GM18499 (cell line): Measurements from ENCODE around the gene H6PD.
A peak's percentile ranks its signal among the peaks of the same experiment; 100 is the strongest.

ENCODE experiments used
- ATAC-seq: cut with Tn5 transposase; IDR thresholded peaks from one replicate; pipeline ENCODE4 v1.9.1; 2021; ENCODE audit warnings: moderate number of reproducible peaks; ENCODE audit not compliant: insufficient read depth, unreplicated experiment

Gene H6PD, protein sequence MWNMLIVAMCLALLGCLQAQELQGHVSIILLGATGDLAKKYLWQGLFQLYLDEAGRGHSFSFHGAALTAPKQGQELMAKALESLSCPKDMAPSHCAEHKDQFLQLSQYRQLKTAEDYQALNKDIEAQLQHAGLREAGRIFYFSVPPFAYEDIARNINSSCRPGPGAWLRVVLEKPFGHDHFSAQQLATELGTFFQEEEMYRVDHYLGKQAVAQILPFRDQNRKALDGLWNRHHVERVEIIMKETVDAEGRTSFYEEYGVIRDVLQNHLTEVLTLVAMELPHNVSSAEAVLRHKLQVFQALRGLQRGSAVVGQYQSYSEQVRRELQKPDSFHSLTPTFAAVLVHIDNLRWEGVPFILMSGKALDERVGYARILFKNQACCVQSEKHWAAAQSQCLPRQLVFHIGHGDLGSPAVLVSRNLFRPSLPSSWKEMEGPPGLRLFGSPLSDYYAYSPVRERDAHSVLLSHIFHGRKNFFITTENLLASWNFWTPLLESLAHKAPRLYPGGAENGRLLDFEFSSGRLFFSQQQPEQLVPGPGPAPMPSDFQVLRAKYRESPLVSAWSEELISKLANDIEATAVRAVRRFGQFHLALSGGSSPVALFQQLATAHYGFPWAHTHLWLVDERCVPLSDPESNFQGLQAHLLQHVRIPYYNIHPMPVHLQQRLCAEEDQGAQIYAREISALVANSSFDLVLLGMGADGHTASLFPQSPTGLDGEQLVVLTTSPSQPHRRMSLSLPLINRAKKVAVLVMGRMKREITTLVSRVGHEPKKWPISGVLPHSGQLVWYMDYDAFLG

DNA sequence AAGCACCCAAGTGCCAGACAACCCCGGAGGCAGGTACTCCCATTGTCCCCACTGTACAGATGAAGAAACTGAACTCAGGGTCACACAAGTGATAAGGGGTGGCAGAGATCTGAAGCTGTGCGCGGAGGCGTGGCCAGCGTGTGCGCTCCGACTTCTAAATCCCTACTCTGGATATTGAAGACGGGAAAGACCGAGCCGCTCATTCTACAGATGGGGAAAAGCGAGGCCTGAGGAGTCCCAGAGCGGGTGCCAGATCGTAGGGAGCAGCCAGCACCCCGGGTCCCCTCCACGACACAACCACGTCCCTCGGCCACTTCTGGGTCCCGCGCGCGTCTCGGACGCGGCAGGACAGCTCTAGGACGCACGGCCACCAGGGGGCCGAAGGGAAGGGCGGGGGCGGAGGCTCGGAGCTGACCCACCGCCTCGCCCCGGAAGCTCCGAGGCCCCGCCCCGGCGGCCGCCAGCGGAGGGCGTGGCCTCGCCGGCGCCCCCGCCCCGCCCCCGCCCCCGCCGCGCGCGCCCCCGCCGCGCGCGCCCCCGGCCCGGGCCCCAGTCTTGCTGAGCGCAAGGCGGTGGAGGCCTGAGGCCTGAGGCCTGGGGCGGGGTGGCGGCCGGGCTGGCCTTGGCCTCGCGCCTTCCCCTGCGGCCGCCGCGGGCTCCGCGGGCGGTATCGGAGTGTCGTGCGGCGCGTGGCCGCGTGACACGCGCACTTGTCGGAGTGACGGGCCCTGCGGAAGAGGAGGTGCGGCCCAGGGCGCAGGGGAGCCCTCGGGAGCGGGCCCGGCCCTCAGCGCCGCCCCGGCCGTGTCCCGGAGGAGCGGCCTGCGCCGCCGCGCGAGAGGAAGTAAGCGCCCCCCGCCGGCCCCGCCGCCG, at the start of gene H6PD:
H6PD (plus strand) TSS at position 552 of the 873 bp plus-strand sequence. CDS start 10,161 bp downstream, outside the sequence.
- peak; percentile 57 for ATAC-seq

DNA sequence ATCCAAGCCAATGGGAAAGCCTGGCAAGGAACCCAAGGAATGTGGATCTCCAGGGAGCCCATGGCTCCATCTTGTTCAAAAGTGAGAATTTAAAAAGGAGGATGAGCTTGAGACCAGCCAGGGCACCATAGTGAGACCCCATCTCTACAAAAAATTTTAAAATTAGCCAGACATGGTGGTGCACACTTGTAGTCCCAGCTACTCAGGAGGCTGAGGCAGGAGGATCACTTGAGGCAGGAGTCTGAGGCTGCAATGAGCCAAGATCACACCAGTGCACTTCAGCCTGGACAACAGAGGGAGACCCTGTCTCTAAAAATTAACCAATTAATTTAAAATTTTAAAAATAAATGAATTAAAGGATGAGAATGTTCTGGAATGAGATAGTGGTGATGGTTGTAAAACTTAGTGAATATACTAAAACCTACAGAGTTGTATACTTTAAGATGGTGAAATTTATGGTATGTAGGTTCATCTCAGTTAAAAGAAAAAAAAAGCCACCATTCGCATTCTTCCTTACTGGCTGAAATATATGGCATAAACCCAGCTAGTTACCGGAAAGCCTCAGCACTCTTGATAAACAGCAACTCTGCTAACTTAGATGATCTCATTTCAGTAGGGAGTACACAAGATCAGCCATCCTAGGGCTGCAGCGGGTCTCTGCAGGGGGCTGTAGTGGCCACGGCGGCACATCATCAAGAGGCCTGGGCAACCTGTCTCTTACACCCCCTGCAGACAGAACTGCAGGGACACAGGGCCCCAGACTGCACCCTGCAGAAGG, 48.3 kb upstream of the H6PD start:
- ATAC-seq = no peak

DNA sequence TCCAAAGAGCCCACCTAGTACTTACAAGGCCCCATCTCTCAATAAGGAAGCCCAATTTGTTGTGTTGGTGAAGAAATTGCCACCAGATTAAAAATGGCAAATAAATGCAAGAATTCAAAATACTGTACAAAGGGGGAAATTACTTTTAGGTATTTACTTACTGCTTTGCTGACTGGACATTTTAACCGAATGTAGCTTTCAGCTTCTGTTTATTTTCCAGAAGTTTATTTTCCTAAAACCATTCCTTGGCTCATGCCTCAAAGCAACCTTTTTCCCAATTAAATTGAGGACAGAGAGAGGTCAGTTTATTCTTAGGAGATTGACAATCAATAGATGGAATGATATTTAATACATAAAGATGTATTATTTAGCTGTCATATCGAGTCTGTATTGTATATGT, 47.6 kb upstream of the H6PD start:
- no peak for ATAC-seq

DNA sequence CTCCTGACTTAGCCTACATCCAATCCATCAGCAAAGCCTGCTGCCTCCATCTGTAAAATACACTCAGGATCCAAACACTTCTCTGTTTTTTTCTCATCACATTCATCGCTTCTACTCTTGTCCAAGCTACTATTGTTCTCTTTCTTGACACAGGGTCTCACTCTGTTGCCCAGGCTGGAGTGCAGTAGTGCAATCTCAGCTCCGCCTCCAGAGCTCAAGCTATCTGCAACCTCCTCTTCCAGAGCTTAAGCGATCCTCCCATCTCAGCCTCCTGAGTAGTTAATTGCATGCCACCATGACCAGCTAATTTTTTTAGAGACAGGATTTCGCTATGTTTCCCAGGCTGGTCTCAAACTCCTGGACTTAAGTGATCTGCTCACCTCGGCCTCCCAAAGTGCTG, 44.3 kb upstream of the H6PD start:
- ATAC-seq = no peak

DNA sequence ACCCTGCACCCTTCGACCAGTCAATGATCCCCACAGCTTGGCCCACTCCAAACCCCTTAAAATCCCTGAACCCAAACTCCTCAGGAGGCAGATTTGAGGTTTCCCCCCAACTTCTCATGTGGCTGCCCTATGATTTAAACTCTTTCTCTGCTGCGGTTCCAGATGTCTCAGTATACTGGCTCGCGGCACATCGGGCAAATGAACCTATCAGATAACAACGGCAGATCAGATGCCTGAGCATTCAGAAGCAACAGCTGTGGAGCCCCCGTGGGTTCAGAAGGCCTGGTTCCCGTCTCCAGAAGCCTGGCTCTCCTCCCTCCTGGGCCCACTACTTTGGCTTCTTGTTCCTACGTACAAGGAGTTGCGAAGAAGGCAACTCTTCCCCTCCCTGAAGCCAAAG, 43.3 kb upstream of the H6PD start:
- ATAC-seq = no peak

DNA sequence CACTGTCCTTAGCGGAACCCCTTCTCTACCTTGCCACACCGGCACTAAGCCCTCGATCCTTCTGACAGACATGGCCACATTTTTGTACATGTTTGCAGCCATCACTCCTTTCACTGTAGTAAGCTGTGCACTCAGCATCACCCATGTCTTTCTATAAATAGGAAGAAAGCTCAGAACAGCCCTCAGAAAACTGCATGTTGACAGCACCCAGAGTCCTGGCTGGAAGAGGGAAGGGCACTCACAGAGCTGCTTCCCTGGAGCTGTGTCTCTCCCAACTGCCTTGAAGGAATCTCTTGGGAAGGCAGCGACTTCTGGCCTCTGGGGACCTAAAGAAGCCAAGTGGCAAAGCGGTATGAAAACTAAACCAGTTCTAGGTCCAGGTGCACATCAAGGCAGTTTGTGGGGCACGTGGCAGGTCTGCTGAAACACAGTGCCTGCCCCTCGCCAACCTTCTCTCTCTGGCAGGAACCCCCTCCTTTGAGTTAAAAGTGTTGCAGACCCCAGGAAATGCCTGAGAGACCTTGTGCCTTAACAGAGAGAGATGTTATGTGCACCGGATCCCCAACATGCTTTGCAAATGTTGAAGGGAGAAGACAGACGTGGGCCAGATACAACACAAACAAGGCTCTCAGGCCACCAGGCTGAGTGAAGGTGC, 41.9 kb upstream of the H6PD start:
- no peak for ATAC-seq

DNA sequence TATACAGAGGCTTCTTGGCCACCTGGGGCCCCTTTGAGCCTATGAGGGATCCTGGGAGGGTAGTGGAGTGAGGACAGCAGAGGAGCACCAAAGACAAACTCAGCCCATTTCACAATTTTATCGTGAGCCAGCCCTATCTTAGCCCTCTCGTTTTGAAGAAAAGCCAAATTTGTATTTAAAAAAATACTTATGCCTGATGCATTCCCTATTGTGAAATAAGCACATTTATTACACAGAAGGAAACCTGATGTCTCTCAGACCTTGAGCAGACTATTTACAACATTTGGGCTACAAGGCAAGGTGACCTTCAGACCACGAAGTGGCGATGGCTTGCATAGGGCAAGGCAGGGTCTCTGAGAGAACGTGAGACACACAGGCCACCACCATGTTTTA, 41.3 kb upstream of the H6PD start:
- ATAC-seq = no peak

DNA sequence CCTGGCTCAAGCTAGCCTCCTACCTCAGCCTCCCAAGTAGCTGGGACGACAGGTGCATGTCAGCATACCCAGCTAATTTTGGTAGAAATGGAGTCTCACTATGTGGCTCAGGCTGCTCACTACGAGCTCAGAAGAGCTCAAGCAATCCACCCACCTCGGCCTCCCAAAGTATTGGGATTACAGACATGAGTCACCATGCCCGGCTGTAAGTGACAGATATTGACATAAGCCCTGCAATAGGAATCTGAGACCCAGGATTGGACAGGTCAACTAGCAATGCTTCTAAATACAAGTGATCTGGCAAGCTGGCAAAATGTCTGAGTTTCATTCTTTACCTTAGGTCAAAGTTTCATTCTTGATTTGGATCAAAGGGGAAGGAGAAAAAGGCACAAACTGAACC, 40.5 kb upstream of the H6PD start:
- ATAC-seq = no peak

DNA sequence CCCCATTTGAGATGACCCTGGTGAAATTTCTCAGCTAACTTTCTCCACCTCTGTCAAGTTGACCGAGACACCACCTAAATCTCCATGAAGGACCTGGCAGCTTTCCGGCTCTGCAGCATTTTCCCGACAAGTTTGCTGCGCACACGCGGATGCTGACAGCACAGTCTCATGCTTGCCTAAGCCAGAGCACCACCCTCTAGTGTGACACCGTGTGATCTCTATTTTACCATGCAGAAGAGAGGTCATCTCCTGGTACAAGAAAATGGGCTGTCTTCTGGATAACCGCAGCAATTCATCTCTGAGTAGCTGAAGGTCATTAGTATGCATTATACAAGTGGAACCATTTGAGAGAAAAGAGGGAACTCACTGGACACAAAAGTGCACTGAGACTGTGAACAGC, 38.9 kb upstream of the H6PD start:
- no peak for ATAC-seq

DNA sequence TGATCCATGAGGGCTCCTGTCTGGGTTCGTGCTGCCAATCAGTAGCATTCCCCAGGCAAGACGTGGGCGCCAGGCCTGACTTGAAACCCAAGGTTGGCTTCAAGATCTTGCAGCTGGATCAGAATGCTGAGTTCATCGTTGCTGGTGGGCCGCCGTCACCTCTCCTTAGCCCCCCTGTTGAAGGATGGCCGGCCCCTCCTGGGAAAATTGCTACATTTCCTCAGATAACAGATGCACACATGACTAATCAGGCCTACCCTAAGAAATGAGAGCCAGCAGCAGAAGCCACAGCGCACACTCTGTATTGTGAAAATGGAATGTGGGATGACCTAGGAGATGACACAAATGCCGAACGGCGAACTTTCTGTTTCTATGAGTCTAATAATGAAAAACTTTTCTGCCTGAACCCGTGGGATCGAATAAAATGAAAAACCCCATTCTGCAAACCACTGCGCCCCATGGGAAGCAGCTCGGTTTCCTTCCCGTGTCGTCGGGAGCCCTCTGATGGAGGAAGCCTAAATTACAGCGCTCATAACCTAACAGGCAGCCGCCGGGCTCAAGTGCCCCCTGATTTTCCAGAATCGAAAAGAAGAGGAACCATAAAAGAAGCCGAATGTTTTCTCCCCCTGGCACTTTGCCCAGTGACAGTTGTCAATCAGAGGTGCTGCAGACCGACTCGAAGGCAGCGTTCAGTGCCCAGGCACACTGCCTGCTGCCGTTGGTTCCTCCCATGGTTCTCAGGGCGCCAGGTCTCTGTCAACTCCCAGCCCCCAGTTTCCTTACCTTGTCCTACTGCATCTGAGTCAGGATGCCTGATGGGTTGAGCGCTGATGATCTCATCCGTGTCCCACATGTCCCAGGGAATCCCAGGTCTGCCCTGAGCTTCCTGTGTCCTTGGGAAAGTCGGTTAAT, 38.2 kb upstream of the H6PD start:
- ATAC-seq = no peak

DNA sequence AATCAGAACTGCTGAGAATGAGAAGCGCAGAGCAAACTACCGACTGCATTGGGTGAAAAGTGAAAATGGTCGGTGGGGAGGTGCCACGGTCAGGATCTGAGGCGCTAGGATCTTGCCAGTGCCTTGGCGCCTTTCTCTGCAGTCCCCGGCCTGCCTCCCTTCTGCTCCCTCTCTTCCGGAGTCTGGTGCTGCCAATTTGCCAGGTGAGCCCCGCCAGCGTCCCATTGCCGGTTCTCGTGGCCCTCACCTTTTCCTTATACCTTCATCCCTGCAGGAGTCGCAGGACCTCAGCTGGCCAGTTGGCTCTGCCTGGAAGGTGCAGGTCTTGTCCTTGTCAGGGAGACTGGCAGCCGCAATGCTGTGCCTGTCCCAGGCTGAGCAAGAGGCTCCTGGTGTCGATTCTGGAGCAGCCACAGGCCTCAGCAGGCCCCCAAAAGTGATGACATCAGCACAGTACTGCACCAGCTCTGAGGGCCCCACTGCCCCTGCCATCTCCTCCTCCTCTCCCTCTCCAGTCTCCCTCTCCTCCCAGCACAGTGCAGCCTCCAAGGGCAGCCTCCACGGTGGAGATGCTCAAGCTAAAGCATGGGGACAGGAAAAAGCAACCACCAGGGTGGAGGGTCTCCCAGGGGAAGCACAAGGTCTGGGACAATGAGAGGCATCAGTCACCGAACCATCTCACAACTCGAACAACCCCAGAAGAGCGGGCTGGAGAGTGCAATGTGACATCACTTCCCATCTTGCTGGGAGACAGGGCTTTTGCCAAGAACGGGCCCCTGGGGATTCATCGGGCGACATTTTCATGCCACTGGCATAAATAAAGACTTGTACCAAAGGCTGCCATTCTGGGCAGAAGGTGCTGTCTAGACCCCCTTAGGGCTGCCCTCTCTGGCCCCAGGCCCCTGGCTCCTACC, 37.1 kb upstream of the H6PD start:
- no peak for ATAC-seq

DNA sequence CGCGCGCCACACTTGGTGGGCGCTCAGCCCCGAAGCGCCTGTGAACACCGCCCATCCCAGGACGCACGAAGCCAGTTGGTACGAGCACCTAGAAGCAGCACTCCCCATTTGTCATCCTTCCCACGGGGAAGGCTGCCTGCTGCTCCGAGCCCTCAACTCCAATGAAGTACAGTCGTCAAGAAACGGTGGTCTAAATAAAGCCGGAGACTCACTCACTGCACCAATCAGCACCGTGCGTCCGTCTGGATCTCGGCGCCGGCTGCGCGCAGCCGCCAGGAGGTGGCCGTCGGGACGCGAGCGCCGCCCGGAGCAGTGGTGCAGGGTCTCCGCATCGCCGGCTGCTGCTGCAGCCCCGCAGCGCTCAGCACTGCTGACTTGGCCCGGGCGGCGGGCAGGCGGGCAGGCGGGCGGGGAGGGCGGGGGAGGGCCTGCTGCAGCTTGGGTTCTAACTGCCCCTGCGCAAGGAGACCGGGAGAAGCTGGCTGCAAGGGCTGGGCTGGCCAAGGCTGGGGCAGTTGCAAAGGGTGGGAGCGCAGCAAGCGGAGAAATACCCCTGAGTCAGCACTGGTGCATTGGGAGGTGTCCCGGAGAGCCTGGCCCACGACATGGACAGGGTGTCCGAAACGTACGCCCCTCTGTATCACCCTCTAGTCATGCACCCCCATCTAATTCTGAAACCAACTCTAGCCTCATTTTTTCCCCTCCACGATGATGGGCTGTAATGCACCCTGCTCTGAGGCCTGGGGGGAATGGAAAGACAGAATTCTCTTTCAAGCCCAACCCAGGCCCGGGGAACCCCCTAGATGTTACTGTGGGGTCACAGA, 35.8 kb upstream of the H6PD start:
- ATAC-seq = no peak

DNA sequence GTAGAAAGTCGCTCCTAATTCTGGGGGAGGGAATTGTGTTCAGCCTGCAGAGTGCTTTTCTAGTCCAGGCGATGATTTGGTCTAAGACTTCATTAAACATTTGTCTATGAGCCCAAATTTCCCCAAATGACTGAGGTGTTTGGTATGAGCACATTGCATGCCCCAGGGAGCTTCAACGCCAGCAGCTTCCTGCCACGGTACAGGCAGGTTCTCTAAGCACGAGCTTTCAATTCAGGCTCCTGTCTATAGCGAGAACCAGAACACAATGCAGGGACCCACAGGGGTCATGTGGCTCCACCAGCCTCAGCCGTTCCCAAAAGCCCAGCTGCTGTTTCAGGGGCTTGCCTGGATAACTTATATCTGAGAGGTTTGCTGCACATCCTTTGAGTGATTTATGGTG, 34.1 kb upstream of the H6PD start:
- ATAC-seq = no peak

DNA sequence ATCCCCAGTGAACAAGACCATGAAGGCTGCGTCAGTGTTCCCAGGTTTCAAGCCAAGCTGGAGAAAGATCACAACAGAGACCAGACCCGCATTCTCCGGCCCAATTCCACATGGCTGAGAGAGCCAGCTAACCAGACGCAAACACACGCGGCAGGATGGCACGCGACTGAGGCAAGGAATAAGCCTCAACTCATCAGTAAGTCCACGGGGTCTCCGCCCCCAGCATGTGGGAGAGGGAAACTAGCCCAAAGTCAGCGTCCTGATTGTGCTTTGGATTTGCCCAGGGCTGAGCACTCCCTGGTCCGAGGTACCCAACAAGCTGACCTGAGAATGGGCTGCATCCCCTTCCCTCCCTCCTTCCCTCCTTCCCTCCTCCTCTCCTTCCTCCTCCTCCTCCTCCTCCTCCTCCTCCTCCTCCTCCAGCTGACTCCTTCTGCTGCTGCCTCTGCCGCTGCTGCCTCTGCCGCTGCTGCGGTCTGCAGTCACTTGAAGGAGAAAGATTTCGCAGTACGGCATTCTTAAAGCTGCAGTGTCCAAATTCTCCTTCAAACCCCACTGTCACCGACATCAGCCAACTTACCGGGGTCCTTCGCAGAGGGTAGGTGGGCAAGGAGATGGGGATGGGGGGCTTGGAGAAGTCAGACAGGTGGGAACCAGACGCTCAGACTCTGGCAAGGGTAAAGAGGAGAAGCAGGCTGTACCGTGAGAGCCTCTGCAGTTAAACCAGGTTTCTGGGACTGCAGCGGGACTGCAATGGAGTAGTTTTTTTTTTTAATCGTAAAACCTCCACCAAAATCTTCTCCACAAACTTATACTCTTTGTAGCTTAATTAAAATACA, 33.0 kb upstream of the H6PD start:
- ATAC-seq = no peak

DNA sequence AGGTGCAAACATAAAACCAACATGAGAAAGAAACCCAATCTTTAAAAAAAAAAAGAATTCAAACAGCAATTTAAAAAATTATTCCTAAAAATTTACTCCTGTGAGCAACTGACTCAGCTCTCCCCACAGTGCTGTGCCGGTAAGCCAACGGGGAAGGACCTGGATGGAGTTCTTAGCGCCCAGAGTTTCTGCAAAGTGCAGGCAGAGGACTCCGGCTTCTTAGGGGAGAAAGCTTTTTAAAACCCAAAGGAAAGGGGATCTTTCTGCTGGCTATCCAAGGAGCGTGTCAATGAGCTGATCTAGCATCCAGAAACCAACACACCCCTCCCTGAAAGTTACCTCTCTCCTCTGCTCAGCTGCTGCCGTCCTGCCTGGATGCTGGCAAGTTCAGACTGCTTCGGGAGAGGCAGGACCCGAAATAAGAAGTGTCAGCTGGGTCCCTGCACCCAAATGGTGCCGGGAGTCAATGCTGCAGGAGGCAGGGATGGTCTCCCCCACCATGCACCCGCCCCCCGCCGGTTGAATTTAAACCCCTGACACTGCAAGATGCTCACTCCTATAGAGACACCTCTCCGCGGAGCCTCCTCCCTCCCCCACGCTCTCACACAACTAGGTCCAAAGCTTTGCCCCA, 32.2 kb upstream of the H6PD start:
- ATAC-seq = no peak
